ENCODE data around the gene LY6G5B. TPM values are rescaled to one million over a fixed set of nuclear protein-coding genes. Genes with fewer than 3 reads are reported as not detected.
A peak's percentile ranks its signal among the peaks of the same experiment; 100 is the strongest.
"Not testable (repeated sequence)": the region's sequence is repeated elsewhere in the genome, so short reads cannot be mapped to it uniquely, and the experiment has no call there.

LY6G5B gene
- polyA plus RNA-seq, 1 donor: 31.1 TPM

- DNase-seq: no peak
Measured at GRCh38 chr6:31690231-31691077, 20.7 kb downstream of the LY6G5B start.

GRCh38 chr6:31691078-31691463, 21.3 kb downstream of the LY6G5B start:
- DNase-seq: no peak

- DNase-seq: no peak
Measured at GRCh38 chr6:31691564-31692108, 21.9 kb downstream of the LY6G5B start.

- no peak for DNase-seq
Measured at GRCh38 chr6:31692353-31692752, 22.6 kb downstream of the LY6G5B start.

GRCh38 chr6:31692886-31693285, 23.1 kb downstream of the LY6G5B start:
- DNase-seq: no peak

- no peak for DNase-seq
Measured at GRCh38 chr6:31693535-31693934, 23.8 kb downstream of the LY6G5B start.

- no peak for DNase-seq
Measured at GRCh38 chr6:31697555-31697954, 27.8 kb downstream of the LY6G5B start.

GRCh38 chr6:31700740-31701401, 31.1 kb downstream of the LY6G5B start:
- no peak for DNase-seq

- DNase-seq: no peak
Measured at GRCh38 chr6:31701666-31702404, 32.1 kb downstream of the LY6G5B start.

- DNase-seq: no peak
Measured at GRCh38 chr6:31702405-31702818, 32.6 kb downstream of the LY6G5B start.

GRCh38 chr6:31702819-31703716, 33.3 kb downstream of the LY6G5B start, which contains the start of gene ABHD16A:
Gene ABHD16A, minus strand, starts transcription at chr6:31703324. Its CDS starts 43 bp downstream, at chr6:31703281.
- peak; percentile 99 for DNase-seq

- no peak for DNase-seq
Measured at GRCh38 chr6:31705931-31706330, 36.2 kb downstream of the LY6G5B start.

- DNase-seq: no peak
Measured at GRCh38 chr6:31706599-31706998, 36.8 kb downstream of the LY6G5B start, which contains the start of gene LY6G6F. Gene LY6G6F, plus strand, starts transcription at chr6:31706866. Its CDS starts 41 bp downstream, at chr6:31706907.

GRCh38 chr6:31707701-31708100, 37.9 kb downstream of the LY6G5B start:
- no peak for DNase-seq

- no peak for DNase-seq
Measured at GRCh38 chr6:31708224-31708623, 38.4 kb downstream of the LY6G5B start.

- DNase-seq: not testable (repeated sequence)
Measured at GRCh38 chr6:31709157-31709556, 39.4 kb downstream of the LY6G5B start.

GRCh38 chr6:31710523-31711219, 40.9 kb downstream of the LY6G5B start:
- DNase-seq: no peak

- no peak for DNase-seq
Measured at GRCh38 chr6:31711233-31711632, 41.5 kb downstream of the LY6G5B start.

GRCh38 chr6:31712296-31712695, 42.5 kb downstream of the LY6G5B start:
- no peak for DNase-seq

- no peak for DNase-seq
Measured at GRCh38 chr6:31713465-31713864, 43.7 kb downstream of the LY6G5B start.

All from left kidney (tissue), 2 donors.